Neutrophil (primary cell): Measurements from ENCODE around the gene GET4.

Experiments
- H3K27ac ChIP-seq: fragments of 200-600 bp; sonication (generic); 2 replicates; pipeline ENCODE4 v1.5.1; 2016; ENCODE audit warnings: mild to moderate bottlenecking, moderate library complexity
- H3K27me3 ChIP-seq: fragments of 200-600 bp; sonication (generic); 2 replicates; pipeline ENCODE4 v1.6.0; 2016; ENCODE audit warnings: mild to moderate bottlenecking
- H3K36me3 ChIP-seq: fragments of 200-600 bp; sonication (generic); 2 replicates; pipeline ENCODE4 v1.5.1; 2017
- H3K4me1 ChIP-seq, 2 experiments: fragments of 200-600 bp in 1 of 2; sonication (generic) in 1 of 2; 1 replicate in 1 of 2; 2 replicates in 1 of 2; pipeline versions ENCODE4 v1.5.1 to v1.6.1; 2013 to 2016; ENCODE audit warnings: low read depth in 1 of 2, low read length in 1 of 2, mild to moderate bottlenecking in 1 of 2, moderate library complexity in 1 of 2; ENCODE audit not compliant: control insufficient read depth in 1 of 2, insufficient read depth in 1 of 2
- H3K4me3 ChIP-seq, 2 experiments: fragments of 200-600 bp in 1 of 2; sonication (generic) in 1 of 2; 1 replicate in 1 of 2; 2 replicates in 1 of 2; pipeline ENCODE4 v1.5.1; 2013 to 2016; ENCODE audit warnings: low read depth in 1 of 2, low read length in 1 of 2, mild to moderate bottlenecking in 1 of 2, moderate library complexity in 1 of 2
- H3K9me3 ChIP-seq: fragments of 200-600 bp; sonication (generic); 2 replicates; pipeline ENCODE4 v1.5.1; 2016
- TF ChIP-seq, protein P1 (sequence below): fragments of 200-600 bp; sonication (generic); IDR thresholded peaks from 2 replicates; pipeline ENCODE4 v1.5.1; 2016; ENCODE audit warnings: antibody characterized with exemption

Gene GET4

DNA sequence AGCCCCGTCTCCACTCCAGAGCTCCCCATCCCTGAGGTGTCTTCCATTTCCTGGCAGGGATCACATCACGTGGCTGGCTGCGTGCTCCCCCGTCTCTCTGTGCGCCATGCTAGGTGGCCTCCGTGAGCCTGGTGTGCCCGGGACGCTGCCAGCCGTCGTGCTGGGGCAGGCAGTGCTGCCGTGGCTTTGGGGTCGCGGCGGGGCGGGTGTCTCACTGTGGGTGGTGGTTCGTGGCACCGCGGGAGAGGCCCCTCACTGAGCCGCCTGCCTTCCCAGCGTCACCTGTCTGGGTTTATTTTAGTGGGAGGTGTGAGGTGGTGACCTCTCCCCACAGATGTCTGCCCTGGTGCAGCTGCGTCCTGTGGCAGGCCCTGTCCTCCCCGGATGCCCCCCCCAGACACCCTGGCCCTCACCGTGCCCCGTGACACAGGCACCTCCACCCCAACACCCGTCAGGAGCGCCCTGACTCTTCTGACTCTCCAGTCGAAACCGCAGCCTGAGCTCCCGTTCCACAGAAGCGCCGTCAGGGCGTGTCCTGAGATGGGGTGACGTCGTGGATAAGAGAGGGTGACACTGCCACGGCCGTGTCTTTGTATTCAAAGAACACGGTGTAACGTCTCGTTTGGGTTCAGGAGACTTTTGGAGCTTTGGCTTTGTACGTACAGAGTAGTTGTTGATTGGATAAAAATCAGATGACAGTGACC is 18.0 kb downstream of the GET4 start:
- Histone ChIP-seq H3K4me1 (no peaks in the 10 kb centered on the region), H3K36me3 (peaks cover 93% of the 10 kb centered on the region), H3K27ac (no peak overlapping the region), H3K27me3 (no peaks in the 10 kb centered on the region), H3K4me3 (no peak overlapping the region), H3K9me3 (no peaks in the 10 kb centered on the region)
- TF ChIP-seq, protein P1, sequence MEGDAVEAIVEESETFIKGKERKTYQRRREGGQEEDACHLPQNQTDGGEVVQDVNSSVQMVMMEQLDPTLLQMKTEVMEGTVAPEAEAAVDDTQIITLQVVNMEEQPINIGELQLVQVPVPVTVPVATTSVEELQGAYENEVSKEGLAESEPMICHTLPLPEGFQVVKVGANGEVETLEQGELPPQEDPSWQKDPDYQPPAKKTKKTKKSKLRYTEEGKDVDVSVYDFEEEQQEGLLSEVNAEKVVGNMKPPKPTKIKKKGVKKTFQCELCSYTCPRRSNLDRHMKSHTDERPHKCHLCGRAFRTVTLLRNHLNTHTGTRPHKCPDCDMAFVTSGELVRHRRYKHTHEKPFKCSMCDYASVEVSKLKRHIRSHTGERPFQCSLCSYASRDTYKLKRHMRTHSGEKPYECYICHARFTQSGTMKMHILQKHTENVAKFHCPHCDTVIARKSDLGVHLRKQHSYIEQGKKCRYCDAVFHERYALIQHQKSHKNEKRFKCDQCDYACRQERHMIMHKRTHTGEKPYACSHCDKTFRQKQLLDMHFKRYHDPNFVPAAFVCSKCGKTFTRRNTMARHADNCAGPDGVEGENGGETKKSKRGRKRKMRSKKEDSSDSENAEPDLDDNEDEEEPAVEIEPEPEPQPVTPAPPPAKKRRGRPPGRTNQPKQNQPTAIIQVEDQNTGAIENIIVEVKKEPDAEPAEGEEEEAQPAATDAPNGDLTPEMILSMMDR, result no peak

DNA sequence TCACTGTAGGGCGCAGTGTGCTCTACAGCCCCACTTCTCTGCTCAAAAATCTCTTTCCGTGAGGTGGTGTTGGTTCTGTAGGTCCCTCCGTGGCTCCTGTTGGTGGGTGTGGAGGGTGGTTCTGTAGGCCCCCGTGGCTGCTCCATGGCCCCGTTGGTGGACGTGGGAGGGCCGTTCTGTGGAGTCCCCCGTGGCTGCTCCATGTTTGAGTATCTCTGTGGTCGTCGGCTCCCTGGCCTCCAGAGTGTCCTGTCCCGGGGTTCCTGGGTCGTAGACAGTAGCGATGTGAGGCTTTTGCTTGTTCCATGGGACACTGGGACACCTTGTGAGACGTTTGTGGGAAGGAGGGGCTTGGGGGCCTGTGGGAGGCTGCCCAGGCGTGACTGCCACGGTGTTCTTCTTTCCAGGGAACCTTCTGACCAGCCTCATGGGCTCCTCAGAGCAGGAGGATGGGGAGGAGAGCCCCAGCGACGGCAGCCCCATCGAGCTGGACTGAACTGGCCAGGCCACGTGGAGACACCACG is 18.6 kb downstream of the GET4 start:
- H3K36me3 ChIP-seq, result peaks cover 98% of the 10 kb centered on the region
- H3K4me1 ChIP-seq, result no peaks in the 10 kb centered on the region
- H3K27ac ChIP-seq, result no peak overlapping the region

DNA sequence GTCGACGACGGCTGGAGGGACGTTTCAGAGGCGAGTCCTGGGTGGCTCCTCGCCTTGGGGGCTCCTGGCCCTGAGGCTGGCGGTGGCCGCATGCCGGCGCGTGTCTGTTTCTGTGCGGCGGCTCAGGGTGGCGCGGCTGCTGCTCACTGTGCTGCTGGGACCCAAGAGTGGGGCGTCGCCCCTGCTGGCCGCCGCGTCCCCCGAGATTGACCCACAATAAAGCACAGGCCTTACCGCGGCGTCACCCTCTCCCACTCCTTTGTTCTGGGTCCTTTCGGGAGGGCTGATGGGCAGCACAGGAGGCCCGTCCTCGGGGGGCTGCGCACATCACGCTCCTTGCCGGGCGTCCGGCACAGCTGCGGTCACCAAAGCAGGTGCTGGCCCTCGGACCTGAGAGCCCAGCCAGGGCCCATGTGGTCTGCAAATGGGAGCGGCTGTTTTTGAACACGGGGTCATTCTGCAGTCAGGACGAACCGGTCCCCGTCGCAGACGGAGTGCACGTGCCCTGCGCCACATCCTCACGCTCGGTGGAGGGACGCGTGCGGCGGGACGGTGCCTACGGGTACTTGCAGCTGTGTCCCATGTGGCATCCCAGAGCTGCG is 19.2 kb downstream of the GET4 start:
- Histone ChIP-seq H3K27me3 (no peaks in the 10 kb centered on the region), H3K27ac (no peak overlapping the region), H3K4me3 (no peak overlapping the region), H3K4me1 (no peaks in the 10 kb centered on the region), H3K9me3 (no peaks in the 10 kb centered on the region), H3K36me3 (peaks cover 100% of the 10 kb centered on the region)
- TF ChIP-seq, protein P1, result no peak

More for the DNA sequence above, 18.6 kb downstream of the GET4 start:
- H3K4me3 ChIP-seq, result no peak overlapping the region
- no peaks in the 10 kb centered on the region for H3K27me3 ChIP-seq
- TF ChIP-seq, protein P1, result no peak
- no peaks in the 10 kb centered on the region for H3K9me3 ChIP-seq

DNA sequence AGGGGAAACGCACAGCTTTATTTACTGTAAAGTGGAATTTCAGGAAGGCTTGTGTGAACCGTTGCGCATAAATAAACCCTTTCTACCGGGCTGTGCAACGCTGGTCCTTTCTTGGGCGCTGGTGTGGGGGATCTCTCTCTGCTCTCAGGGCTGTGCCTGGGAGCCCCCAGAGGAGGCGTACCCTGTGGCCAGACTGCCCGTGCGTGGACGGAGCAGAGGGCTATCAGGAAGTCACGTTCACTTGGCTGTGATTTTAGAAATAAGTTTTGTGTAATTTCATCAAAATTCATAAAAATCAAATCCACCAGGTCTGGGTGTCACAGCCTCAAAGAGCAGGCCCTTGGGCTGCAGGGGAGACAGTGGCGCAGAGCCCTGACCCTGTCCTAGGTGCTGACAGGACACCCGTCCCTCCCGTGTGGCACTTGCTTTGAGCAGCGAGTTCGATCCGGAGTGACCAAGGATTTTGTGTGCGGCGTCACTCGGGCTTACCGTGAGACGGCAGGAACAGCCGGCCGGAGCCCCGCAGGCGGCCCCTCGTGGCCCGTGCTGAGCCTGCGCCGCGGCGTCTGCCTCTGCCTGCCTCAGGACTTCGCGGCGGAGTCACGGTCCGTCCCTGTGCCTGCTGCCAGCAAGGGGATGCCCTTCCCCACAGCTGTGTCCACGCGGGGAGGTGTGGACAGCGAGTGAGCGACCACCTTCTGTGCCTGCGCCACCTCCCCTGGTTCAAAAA is 20.2 kb downstream of the GET4 start:
- Histone ChIP-seq H3K36me3 (peaks cover 100% of the 10 kb centered on the region), H3K9me3 (no peaks in the 10 kb centered on the region), H3K27ac (no peak overlapping the region), H3K4me3 (no peak overlapping the region), H3K4me1 (peaks cover 0 to 2% of the 10 kb centered on the region in 2 experiments), H3K27me3 (no peaks in the 10 kb centered on the region)
- TF ChIP-seq, protein P1, result no peak

DNA sequence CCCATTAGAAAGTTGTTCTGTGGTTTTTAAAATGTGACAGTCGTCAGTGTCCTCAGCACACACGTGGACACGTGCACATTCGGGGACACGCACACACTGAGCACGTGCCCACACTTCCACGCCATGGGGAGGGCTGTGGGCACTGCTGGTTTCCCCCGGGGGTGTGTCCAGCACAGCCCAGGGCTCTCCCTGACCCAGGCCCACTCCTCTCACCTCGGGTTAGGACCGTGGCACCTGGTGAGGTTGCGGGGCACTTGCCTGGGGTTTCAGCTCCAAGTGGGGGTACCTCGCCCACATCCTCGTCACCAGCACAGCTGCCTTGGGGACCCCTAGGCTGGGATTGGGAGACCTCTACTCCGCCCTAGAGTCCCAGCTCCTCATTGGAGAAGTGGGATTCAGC is 20.7 kb downstream of the GET4 start:
- TF ChIP-seq, protein P1, result no peak
- no peak overlapping the region for H3K27ac ChIP-seq
- H3K4me1 ChIP-seq, result peaks cover 0 to 6% of the 10 kb centered on the region in 2 experiments
- H3K9me3 ChIP-seq, result no peaks in the 10 kb centered on the region
- H3K36me3 ChIP-seq, result peaks cover 94% of the 10 kb centered on the region
- H3K27me3 ChIP-seq, result no peaks in the 10 kb centered on the region
- H3K4me3 ChIP-seq, result no peak overlapping the region
